ENCODE data around the gene GALNT5.

The GALNT5 gene

GRCh38 chr2:157250836-157251235 is 6.7 kb upstream of the GALNT5 start:
- no peak for TF ChIP-seq CTCF (IDR thresholded peaks at IDR 0.05; ENCODE audit: insufficient read depth, low read depth, low read length, missing control alignments)
- no peak overlapping the region for H3K4me3 ChIP-seq (ENCODE audit: low read length)
- DNase-seq (ENCODE audit: low read depth), result no peak

GRCh38 chr2:157251932-157252331 is 5.6 kb upstream of the GALNT5 start:
- DNase-seq (ENCODE audit: low read depth), result no peak
- H3K4me3 ChIP-seq (ENCODE audit: low read length), result no peak overlapping the region
- no peak for TF ChIP-seq CTCF (IDR thresholded peaks at IDR 0.05; ENCODE audit: insufficient read depth, low read depth, low read length, missing control alignments)

- H3K4me3 ChIP-seq (ENCODE audit: low read length), result no peak overlapping the region
- no peak for TF ChIP-seq CTCF (IDR thresholded peaks at IDR 0.05; ENCODE audit: insufficient read depth, low read depth, low read length, missing control alignments)
These were observed 5.0 kb upstream of the GALNT5 start for GRCh38 chr2:157252529-157252928.

GRCh38 chr2:157254041-157254440 is 3.5 kb upstream of the GALNT5 start:
- H3K4me3 ChIP-seq (ENCODE audit: low read length), result no peak overlapping the region
- TF ChIP-seq CTCF (IDR thresholded peaks at IDR 0.05; ENCODE audit: insufficient read depth, low read depth, low read length, missing control alignments), result no peak
- DNase-seq (ENCODE audit: low read depth), result peak; percentile 61

More at GRCh38 chr2:157252529-157252928, 5.0 kb upstream of the GALNT5 start:
- DNase-seq (ENCODE audit: low read depth), result no peak

GRCh38 chr2:157255746-157256145 is 1.8 kb upstream of the GALNT5 start:
- TF ChIP-seq CTCF (IDR thresholded peaks at IDR 0.05; ENCODE audit: insufficient read depth, low read depth, low read length, missing control alignments), result no peak
- DNase-seq (ENCODE audit: low read depth), result no peak
- H3K4me3 ChIP-seq (ENCODE audit: low read length), result no peak overlapping the region

GRCh38 chr2:157256626-157257025 is 879 bp upstream of the GALNT5 start:
- no peak overlapping the region for H3K4me3 ChIP-seq (ENCODE audit: low read length)
- peak; percentile 77 for DNase-seq (ENCODE audit: low read depth)
- no peak for TF ChIP-seq CTCF (IDR thresholded peaks at IDR 0.05; ENCODE audit: insufficient read depth, low read depth, low read length, missing control alignments)

GRCh38 chr2:157258520-157259326 is 1.2 kb downstream of the GALNT5 start:
- no peak for TF ChIP-seq CTCF (IDR thresholded peaks at IDR 0.05; ENCODE audit: insufficient read depth, low read depth, low read length, missing control alignments)
- peak; percentile 48 for DNase-seq (ENCODE audit: low read depth)
- H3K4me3 ChIP-seq (ENCODE audit: low read length), result peak overlapping the region; percentile 62
